GM23248 (cell line): ENCODE results near the gene RNF144B.

Source experiments
- EZH2 ChIP-seq: fragments of 200-600 bp; sonication (generic); IDR thresholded peaks from 2 replicates; pipeline ENCODE4 v1.6.1; 2018; ENCODE audit warnings: antibody characterized with exemption, mild to moderate bottlenecking; ENCODE audit not compliant: insufficient read depth, poor library complexity, severe bottlenecking
- EZH2phosphoT487 ChIP-seq: fragments of 200-600 bp; sonication (generic); IDR thresholded peaks from 2 replicates; pipeline ENCODE4 v1.6.1; 2018; ENCODE audit warnings: antibody characterized with exemption, moderate library complexity, mild to moderate bottlenecking, low read depth; ENCODE audit not compliant: insufficient read depth

DNA sequence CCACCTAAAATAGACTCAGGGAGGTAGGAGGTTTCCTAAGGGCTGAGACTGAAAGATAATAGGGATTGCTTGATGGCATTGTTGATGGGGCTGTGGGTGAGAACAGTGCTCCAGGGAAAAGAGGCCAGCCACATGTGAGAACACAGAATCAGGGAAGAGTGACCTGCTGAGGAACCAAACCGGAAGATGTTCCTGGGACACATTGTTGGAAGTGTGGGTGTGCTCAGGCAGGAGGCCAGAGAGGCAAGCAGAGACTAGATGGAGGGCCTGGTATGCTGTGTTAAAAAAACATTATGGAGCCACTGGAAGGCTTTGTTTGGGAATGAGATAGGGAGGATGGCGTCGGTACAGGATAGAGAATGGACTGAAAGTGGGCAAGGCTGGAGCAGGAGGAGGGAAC, 23.3 kb downstream of the RNF144B start:
- TF ChIP-seq EZH2: no peak
- TF ChIP-seq EZH2phosphoT487: no peak
